ENCODE measurements around the gene NAGPA.
"Not testable (repeated sequence)": the region's sequence is repeated elsewhere in the genome, so short reads cannot be mapped to it uniquely, and the experiment has no call there.

Gene NAGPA

DNA sequence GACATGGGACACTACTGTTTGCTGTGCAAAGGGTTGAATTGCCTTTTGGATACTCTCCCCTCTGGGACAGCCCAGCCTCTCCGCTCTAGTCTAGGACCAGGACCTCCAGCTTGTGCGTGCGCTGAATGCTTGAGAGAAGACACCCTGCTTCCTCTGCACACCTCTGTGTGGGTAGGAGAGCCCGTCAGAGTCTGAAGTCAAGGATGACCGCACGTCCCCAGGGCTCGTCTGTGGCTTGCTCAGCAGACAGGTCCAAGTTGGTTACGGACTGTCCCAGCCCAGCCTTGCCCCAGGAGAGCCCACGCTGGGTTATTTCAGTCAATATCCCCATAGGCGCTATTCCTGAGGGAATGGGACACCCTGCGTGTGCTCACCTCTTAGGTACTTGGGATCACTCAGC is 28.3 kb upstream of the NAGPA start:
- no peak for FAIRE-seq
- no peak for DNase-seq (ENCODE audit: low spot score)

DNA sequence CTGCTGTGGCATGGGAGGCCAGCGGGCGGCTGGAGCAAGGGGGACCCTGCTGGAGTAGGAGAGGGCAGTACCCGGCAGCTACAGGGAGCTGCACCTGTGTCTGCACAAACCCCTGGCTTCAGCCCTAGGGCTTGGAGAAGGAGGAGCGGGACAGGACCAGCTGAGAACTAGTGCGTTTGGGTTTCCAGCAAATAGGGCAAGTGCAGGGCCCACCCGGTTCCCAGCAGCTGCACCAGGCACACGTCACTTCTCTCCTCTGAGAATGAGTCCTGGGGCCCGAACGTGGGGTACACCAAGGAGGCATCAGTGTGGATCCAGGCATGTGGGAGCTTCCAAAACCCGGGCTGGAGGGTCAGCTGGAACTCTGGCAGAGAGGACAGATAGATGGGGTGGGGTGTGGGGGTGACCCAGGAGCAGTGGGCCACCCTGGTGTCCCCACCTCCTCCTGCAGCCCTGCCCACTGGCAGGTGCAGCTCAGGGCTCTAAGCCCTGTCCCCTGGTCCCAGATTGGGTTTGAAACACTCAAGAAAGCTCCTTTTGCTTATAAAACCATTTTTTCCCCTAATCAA is 26.4 kb upstream of the NAGPA start:
- no peak for DNase-seq (ENCODE audit: low spot score)
- FAIRE-seq = no peak

DNA sequence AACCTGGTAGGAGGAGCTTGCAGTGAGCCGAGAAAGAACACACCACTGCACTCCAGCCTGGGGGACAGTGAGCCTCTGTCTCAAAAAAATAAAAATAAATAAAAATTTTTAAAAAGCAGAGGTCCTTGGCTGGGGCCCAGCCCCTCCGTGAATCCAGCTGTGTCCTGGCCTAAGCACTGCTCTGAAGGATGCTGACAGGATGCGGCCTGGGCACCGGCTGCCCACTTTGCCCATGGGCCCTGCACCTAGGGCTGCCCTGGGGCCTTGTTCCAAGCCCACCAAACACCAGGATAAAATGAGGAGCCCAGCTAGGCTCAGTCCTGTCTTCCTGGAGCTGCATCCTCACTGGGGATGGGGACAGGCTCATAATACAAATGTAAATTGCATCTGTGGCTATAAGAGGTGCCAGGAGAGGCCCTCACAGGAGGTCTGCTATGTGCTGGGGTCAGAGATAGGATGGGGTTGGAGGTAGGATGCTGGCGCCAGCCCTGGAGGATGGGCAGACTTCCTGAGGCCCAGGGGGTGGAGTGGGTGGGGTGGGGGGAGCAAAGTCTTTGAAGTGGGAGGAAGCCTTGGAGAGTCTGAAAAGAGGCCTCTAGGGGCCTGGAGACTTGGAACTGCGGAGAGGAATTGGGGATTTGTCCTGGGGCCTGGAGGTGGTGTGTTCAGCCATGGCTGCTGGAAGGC is 25.8 kb upstream of the NAGPA start:
- DNase-seq (ENCODE audit: low spot score) (no peak), FAIRE-seq (no peak)

DNA sequence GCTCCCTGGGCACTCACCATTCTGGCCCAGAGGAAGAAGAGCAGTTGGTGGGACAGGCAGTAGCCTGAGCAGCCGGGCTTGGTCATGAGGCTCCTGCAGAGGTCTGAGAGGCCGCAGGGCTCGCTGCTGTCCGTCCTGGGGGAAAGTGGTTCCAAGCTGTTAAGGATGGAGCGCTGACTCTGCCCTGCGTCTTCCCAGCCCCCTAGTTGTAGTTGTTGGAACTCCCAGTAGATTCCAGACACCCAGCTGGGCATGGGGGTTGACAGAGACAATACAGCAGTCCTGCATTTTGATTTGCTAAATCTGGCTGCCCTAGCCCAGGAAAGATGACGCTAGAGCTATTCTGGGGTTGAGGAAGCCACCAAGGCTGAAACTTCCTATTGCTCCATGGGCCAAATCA is 24.7 kb upstream of the NAGPA start:
- no peak for DNase-seq (ENCODE audit: low spot score)
- no peak for FAIRE-seq

DNA sequence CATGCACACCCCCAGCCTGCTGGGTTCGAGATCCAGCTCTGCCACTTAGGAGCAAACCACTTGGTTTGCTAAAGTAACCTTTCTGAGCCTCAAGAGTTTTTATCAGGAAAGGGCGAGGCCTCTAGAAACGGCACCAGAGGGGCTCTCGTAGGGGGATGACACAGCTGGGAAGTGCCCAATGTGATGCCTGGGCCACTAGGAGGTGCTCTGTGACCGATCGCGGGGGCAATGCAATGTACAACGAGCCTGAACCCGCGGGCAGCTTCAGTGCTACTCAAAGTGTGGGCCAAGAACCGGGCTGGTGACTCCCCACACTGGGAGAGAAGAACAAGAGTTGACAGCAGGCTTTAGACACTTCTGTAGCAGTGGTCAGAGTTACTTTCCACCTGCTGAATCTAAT is 22.6 kb upstream of the NAGPA start:
- FAIRE-seq = no peak
- DNase-seq (ENCODE audit: low spot score) = no peak

DNA sequence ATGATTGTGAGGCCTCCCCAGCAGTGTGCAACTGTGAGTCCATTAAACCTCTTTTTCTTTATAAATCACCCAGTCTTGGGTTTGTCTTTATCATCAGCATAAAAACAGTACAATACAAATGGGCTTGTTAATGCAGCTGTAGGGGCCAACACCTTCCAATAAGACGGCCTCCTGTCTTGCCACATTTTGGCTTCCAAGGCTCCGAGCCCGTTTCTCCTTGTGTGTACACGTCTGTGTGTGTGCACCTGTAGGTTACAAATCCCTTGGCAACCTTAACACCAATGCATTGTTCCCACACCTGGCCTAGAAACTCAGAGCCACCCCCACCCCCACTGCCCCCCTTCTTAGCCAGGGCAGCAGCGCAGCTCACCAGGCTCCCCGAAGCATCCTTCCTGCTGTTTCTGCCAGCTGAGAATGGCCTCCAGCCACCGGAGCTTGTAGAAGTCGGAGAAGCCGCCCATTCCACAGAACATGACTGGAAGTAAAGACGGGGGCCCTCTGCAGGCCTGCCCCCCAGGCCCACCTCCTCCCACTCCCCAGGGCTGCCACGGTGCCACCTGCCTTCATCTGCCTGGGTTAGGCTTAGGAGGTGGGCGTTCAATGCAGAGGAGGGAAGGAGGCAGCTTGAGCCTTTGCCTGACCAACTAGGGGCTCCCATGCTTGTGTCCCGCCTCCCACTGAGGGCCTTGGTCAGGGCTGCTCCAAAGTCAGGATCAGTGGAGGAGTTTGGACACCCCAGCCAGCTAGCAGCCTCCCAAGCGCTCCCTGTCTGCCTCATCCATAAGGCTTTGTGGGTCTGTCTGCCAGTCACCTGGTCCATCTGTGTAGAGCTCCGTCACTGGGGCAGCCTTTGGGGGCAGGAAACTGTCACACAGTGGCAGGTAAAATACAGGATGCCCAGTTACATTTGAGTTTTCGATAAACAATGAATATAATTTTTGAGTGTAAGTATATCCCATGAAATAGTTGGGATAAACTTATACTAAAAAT is 21.4 kb upstream of the NAGPA start:
- FAIRE-seq (no peak), DNase-seq (ENCODE audit: low spot score) (no peak)

DNA sequence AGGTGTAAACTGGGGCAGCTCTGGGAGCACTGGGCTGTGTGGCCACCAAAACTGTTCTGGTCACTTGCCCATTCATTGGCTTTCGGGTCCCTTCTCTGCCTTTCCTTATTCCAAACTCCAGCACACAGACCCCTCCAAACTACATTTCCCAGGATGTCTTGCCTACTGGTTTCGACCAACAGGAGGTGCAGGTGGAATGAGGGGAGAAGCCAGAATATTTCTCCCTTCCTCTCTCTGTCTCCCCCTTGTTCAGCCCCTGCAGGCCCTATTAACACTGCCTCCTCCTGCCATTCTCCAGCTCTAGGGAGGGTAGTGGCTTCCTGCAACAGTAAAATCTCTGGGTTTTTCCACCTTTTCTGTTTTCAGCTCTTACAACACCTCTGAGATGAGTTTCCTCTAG is 13.2 kb upstream of the NAGPA start:
- FAIRE-seq (no peak), DNase-seq (ENCODE audit: low spot score) (no peak)

DNA sequence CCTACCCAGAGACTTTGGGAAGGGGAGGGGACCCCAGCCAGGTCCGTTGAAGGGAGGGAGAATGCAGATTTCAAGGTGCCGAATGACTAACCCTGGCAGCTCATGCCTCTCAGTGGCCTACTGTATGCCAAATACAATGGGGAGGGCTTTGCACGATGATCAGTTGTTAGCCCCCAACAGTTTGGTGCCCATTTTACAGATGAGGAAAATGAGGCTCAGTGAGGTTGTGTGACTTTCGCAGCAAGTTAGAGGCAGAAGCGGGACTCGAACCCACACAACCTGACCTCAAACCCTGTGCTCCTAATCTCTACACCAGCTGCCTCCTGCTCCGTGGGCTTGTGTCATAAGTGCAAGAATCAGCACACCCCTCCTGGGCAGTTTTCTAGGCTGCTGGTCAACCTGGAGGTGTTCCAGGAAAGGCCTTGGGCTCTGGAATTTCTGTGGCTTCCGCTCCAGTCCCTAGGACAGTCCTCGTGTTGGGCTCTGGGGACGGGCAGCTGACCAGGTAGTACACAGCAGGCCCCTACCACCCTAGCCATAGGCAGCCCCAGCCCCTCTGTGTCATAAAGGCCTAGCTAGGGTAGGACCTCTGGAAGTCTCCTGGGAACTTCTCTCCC is 11.9 kb upstream of the NAGPA start:
- FAIRE-seq = no peak
- no peak for DNase-seq (ENCODE audit: low spot score)

DNA sequence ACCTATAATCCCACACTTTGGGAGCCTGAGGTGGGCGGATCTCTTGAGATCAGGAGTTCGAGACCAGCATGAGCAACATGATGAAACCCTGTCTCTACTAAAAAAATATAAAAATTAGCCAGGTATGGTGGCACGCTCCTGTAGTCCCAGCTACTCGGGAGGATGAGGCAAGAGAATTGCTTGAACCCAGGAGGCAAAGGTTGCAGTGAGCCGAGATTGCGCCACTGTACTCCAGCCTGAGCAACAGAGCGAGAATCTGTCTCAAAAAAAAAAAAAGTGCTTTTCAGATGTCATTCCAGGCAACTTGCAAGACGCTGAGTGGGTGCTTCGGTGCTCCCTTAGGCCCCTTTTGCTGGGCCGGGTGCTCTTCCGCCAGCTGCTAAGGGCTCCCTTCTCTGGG is 10.8 kb upstream of the NAGPA start:
- FAIRE-seq; DNase-seq (ENCODE audit: low spot score): not testable (repeated sequence)

DNA sequence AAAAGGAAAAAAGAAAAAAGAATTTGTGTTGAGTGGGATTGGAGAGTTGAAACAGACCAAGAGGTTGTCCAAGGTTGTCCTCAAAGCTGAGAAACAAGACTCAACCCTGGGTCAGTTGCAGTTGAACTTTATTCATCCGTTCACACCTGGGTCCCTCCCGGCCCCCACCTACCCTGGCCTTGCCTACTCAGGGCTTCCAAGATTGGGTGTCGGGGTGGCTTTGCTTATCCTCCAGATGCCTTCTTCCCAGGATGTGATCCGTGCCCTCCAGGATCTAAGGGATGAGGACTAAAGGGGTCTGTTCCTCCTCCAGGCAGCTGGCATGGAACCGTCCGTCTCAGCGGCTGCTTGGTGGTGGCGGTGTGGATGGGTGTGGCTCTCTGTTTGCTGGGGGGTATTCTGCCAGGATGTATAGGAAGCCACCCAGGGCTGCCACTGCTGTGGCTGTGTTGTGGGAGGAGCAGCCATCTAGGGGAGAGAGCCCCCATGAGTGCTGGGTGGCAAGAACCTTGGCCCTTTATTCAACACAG is 10.3 kb upstream of the NAGPA start:
- DNase-seq (ENCODE audit: low spot score) (no peak), FAIRE-seq (no peak)

DNA sequence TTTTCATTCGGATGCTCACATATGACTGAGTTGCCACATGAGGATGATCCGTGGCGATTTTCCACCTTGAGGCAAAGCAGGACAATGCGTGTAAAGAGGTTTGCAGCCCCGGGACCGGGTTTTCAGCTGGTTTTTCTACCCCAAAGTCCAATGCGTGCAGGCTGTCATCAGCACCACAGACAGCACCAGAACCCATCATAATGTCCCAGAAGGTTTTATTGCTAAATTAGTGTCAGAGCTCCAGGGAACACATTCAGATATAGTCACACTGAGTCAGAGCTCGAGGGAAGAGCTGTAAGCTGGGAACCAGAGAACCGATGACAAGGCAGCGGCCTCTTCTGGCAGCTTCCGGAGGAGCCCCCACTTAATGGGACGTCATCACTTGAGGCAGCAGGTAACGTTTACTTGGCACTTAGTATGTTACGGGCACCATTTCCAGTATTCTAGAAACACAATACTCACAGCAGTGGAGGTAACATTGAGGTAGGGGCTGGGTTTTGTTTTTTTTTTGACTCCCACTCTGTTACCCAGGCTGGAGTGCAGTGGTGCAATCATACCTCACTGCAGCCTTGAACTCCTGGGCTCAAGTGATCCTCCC is 8.9 kb upstream of the NAGPA start:
- DNase-seq (ENCODE audit: low spot score) = peak; percentile 62
- no peak for FAIRE-seq

DNA sequence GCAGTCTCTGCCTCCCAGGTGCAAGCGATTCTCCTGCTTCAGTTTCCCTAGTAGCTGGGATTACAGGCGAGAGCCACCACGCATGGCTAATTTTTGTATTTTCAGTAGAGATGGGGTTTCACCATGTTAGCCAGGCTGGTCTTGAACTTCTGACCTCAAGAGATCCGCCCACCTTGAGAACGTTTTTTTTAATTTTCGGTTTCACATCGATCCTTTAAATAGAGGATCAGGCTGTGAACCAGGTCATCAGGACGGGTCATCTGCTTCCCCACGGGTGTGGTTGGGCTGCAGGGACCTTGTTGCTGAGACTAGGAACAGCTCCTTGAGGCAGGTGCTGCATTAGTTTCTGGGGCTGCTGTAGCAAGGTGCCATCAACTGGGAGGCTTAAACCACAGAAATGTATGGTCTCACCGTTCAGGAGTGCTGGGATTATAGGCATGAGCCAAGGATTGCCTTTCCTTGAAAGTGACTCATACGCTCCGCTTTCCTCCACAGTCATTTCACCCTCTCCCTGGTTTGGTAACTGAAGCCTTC is 7.9 kb upstream of the NAGPA start:
- FAIRE-seq (peak; percentile 69), DNase-seq (ENCODE audit: low spot score) (peak; percentile 84)

DNA sequence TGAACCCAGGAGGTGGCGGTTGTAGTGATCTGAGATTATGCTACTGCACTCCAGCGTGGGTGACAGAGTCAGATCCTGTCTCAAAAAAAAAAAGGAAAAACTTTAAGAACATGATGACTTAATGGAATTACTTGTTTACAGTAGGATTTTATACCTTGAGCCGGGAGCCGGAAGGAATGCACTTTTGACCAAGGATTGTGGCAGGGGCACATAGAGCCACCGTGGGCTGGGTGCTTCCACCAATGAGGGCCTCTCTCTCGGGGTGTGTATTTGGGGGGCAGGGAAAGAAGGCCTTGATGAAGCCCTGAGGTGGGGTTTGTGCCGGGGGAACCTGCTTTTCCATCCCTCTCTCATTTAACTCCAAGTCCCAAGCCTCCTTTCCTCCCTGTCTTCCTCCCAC is 6.7 kb upstream of the NAGPA start:
- no peak for DNase-seq (ENCODE audit: low spot score)

DNA sequence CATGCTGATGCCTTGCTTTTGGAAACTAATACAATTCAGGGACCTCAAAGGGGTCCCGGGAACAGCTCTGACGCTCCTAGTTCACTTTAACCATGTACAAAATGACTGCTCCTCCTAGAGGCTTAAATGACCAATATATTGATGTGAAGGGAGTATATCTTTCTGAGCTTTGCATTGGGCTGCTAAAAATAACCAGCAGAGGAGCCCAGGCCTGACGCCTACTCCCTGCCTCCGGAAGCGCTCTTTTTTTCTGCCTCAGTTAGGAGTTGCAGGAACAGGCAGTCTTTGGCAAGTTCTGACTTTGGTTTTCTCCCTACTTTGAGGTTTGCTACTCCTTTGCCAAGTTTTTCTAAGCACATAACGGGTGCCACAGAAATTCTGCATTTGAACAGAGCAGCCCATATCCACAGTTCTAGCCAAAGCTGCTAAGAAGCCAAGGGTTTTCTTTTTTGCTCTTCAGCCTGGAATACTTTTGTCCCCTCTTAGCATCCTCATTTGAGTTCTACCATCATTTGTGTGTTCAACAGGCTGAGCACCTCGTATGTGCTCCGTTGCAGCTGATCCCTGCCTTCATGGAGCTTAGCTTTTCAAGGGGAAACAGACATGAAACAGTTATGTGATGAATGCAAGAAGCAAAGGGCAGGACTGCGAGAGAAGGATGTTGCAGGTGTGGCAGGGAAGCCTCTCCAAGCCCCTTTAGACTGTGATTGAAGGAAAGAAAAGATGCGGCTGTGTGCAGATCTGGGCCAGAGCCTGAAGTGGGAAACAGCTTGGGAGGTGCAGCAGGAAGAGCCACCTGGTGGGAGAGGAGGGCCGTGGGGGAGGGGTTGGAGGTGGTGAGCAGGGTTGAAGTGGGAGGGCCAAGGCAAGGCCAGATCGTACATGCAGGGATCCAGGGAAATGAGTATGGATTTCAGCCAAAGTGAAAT is 2.8 kb upstream of the NAGPA start:
- DNase-seq (ENCODE audit: low spot score) = no peak
- FAIRE-seq = no peak

More for the DNA sequence above, 6.7 kb upstream of the NAGPA start:
- FAIRE-seq = no peak

DNA sequence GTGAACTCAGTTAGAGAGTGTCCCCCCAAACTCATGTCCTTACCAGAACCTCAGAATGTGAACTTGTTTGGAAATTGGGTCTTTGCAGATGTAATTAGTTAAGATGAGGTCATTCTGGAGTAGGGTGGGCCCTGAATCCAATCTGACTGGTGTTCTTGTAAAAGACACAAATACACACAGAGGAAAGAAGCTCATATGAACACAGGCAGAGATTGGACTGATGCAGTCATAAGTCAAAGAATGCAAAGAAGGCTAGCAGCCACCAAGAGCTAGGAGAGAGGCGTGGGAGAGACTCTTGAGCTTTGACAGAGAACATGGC is 2.1 kb upstream of the NAGPA start:
- no peak for DNase-seq (ENCODE audit: low spot score)
- no peak for FAIRE-seq

DNA sequence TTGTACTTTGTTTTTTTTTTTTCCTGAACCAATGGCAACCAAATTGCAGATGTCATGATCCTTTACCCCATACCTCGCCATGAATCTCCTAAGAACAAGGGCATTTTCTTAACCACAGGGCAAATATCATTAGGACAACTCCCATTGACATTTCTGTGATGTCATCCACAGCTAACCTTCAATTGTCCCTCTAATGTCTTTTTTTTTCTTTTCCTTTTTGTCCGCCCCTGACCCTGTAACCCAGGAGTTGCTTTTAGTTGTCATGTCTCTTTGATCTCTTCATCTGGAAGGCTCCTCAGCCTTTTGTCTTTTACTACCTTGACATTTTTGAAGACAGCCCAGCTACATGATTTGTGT is 410 bp upstream of the NAGPA start:
- no peak for DNase-seq (ENCODE audit: low spot score)
- no peak for FAIRE-seq

DNA sequence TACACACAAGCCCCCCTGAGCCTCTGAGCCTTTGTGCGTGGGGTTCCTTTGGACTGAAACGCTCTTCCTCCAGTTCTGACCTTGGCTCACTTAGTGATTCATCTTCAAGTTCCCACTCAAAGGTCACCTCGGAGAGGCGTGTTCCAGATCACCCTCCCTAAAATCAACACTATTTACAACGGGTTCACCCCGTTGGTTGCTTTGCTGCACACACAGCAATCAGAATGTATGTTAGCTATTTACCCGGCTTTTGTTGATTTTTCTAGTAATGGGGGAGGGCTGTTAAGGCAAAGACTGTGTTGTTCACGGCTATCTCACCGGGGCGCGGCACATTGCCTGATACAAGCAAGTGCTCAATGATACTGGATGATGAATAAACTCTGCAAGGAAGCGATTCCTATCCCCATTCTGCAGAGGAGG is 977 bp downstream of the NAGPA start:
- no peak for DNase-seq (ENCODE audit: low spot score)
- no peak for FAIRE-seq

DNA sequence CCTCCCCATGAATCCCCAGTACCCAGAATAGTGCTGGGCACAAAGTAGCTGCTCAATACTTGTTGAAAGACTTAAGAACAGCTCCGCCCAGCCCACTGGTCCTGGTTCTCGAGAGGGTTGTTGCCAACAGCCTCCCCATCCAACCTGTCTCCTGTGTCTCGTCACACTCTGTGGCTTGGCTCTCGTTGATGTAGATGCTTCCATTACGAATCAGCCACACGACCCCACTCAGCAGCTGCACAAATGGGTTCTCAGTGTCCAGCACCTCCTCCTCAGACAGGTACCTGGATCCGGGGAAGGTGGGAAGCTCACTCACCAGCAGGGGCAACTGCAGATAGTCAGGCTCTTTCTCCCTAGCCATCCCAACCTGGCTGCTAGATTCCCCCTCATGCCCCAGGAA is 2.1 kb downstream of the NAGPA start:
- DNase-seq (ENCODE audit: low spot score) (no peak), FAIRE-seq (no peak)

DNA sequence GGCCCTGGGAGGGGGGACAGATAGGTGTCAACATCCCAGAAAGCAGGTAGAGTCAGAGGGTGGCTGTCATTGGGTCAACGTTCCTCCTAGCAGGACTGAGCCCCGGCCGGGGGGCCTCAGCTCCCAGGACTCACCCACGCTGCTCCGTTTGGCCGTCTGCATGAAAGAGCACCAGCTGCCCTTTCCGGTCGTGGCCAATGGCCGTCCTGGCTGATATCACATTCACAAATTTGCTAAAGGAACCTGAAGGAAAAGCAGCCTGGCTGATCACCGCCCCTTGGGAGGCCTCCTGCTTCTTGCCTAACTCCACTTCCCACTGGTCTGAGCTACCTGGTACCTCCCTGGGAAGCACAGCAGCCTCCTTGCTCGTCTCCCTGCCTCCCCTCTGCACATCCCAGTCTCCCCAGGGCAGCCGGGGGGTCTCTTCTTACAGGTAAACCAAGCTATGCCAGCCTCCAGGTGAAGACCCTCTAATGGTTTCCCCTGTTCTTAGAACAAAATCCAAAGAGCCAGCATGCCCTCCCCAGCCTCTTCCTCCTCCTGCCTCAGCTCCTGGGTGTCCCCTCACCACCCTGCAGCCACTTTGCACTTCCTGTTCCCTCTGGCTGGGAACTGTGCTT is 3.4 kb downstream of the NAGPA start:
- no peak for FAIRE-seq
- no peak for DNase-seq (ENCODE audit: low spot score)

Measured in urothelium cell line (cell line).